B cell (primary cell): ENCODE measurements around the gene PTPRU. TPM values are rescaled to one million over a fixed set of nuclear protein-coding genes. Genes with fewer than 3 reads are reported as not detected.

Source experiments
- ATAC-seq: fragments of 200-7000 bp; cut with Tn5 transposase; one replicate; pipeline ENCODE4 v1.10.0; 2021; ENCODE audit warnings: low read depth, mild to moderate bottlenecking, moderate number of reproducible peaks, moderate library complexity
- CTCF ChIA-PET: fragments of 350-600 bp; sonication (Branson Sonifier 250); formaldehyde crosslinking; loops from one replicate; lab custom pipeline; 2021; ENCODE audit warnings: antibody characterized with exemption, inconsistent platforms; lab: Charles Lee
- POLR2A ChIA-PET: fragments of 350-600 bp; sonication (Branson Sonifier 250); formaldehyde crosslinking; loops from one replicate; lab custom pipeline; 2021; ENCODE audit warnings: antibody characterized with exemption; lab: Charles Lee
- DNase-seq: peaks from one replicate; pipeline ENCODE4 v3.0.0; 2013
- H2AFZ ChIP-seq: 2 replicates; pipeline ENCODE4 v1.6.1; 2012; ENCODE audit warnings: mild to moderate bottlenecking, low read depth, low read length; ENCODE audit not compliant: insufficient read depth, poor library complexity, severe bottlenecking
- H3K27ac ChIP-seq, 2 donors: 1 replicate in 1 of 2; 2 replicates in 1 of 2; pipeline ENCODE4 v1.5.1; 2012 to 2013; ENCODE audit warnings: low read length in 2 of 2, mild to moderate bottlenecking in 2 of 2, moderate library complexity in 1 of 2
- H3K27me3 ChIP-seq, 4 experiments: fragments of 200-600 bp in 1 of 4; sonication (generic) in 1 of 4; replicated peaks in 1 of 4; 1 replicate in 2 of 4; 2 replicates in 2 of 4; pipeline versions ENCODE4 v1.6.1 to v1.7.0; 2013 to 2016; ENCODE audit warnings: low read length in 3 of 4, mild to moderate bottlenecking in 2 of 4, mixed read lengths in 1 of 4, moderate library complexity in 1 of 4; ENCODE audit not compliant: insufficient read depth in 4 of 4, control insufficient read depth in 3 of 4; ENCODE audit errors: control extremely low read depth in 1 of 4
- H3K36me3 ChIP-seq, 2 experiments: replicated peaks in 1 of 2; 1 replicate in 1 of 2; 2 replicates in 1 of 2; pipeline versions ENCODE4 v1.6.1 to v1.7.1; 2013; ENCODE audit warnings: low read length in 1 of 2; ENCODE audit not compliant: insufficient read depth in 2 of 2, control insufficient read depth in 1 of 2; ENCODE audit errors: control extremely low read depth in 1 of 2, extremely low read depth in 1 of 2
- H3K4me1 ChIP-seq, 2 donors: fragments of 200-600 bp in 1 of 2; sonication (generic) in 1 of 2; 1 replicate in 1 of 2; 2 replicates in 1 of 2; pipeline versions ENCODE4 v1.5.1 to v1.6.1; 2013 to 2017; ENCODE audit warnings: low read length in 2 of 2; ENCODE audit not compliant: control insufficient read depth in 2 of 2, insufficient read depth in 2 of 2
- H3K4me2 ChIP-seq: replicated peaks from 2 replicates; pipeline ENCODE3; 2012; ENCODE audit warnings: mild to moderate bottlenecking, low read depth, low read length; ENCODE audit not compliant: poor library complexity, severe bottlenecking
- H3K4me3 ChIP-seq, 5 experiments: fragments of 200-600 bp in 1 of 5; sonication (generic) in 1 of 5; 1 replicate in 3 of 5; 2 replicates in 2 of 5; pipeline versions ENCODE4 v1.5.1 to v1.7.0; 2011 to 2016; ENCODE audit warnings: low read length in 4 of 5, mild to moderate bottlenecking in 4 of 5, low read depth in 2 of 5, control low read depth in 1 of 5, moderate library complexity in 1 of 5; ENCODE audit not compliant: insufficient read depth in 1 of 5; ENCODE audit errors: control extremely low read depth in 1 of 5, extremely low read depth in 1 of 5
- H3K79me2 ChIP-seq: fragments of 200-600 bp; sonication (generic); one replicate; pipeline ENCODE4 v1.6.0; 2016; ENCODE audit warnings: low read length; ENCODE audit not compliant: control insufficient read depth, insufficient read depth
- H3K9ac ChIP-seq: fragments of 200-600 bp; sonication (generic); 2 replicates; pipeline ENCODE4 v1.6.1; 2017; ENCODE audit warnings: mild to moderate bottlenecking, low read length, moderate library complexity
- H3K9me3 ChIP-seq, 3 donors: one replicate each; pipeline versions ENCODE4 v1.6.1 to v1.7.1; 2013; ENCODE audit warnings: low read length in 2 of 3; ENCODE audit not compliant: control insufficient read depth in 2 of 3, insufficient read depth in 1 of 3; ENCODE audit errors: control extremely low read depth in 1 of 3
- H4K20me1 ChIP-seq: 2 replicates; pipeline ENCODE4 v1.6.0; 2012; ENCODE audit warnings: mild to moderate bottlenecking, low read length; ENCODE audit not compliant: insufficient read depth, control insufficient read depth, poor library complexity, severe bottlenecking
- H3K27ac Mint-ChIP-seq: one replicate; pipeline ENCODE4 v1.8.0; 2021; ENCODE audit warnings: mixed read lengths
- H3K27me3 Mint-ChIP-seq: one replicate; pipeline ENCODE4 v1.8.0; 2021; ENCODE audit warnings: mixed read lengths
- H3K4me1 Mint-ChIP-seq: one replicate; pipeline ENCODE4 v1.8.0; 2021; ENCODE audit warnings: mixed read lengths
- H3K4me3 Mint-ChIP-seq: one replicate; pipeline ENCODE4 v1.8.0; 2021; ENCODE audit warnings: mixed read lengths
- H3K9me3 Mint-ChIP-seq: one replicate; pipeline ENCODE4 v1.8.0; 2022; ENCODE audit warnings: mixed read lengths; ENCODE audit not compliant: insufficient read depth
- CTCF ChIP-seq: fragments of 200-600 bp; IDR thresholded peaks from one replicate; pipeline ENCODE4 v1.8.0; 2022; ENCODE audit warnings: antibody characterized with exemption, mild to moderate bottlenecking
- EZH2 ChIP-seq: IDR thresholded peaks from 2 replicates; pipeline ENCODE4 v1.6.1; 2012; ENCODE audit warnings: borderline replicate concordance, low read depth, mild to moderate bottlenecking, moderate library complexity, low read length; ENCODE audit not compliant: insufficient read depth, poor library complexity, severe bottlenecking
- WGBS: methylation state at CpG from one replicate; pipeline ENCODE4 v1.1.5; 2013; ENCODE audit warnings: missing lambda C conversion rate; ENCODE audit not compliant: insufficient coverage; 5-methylcytosine and 5-hydroxymethylcytosine counted together
- intact Hi-C: fragments of 100-400 bp; cut with micrococcal nuclease; formaldehyde crosslinking; loops from one replicate; pipeline ENCODE4 v1.10.0; 2022
- polyA plus RNA-seq: library from polyadenylated mRNA; depleted of rRNA; stranded (reverse); fragments of >200 nt; gene quantifications from 2 replicates; pipeline ENCODE4 v1.2.3, GENCODE V29; 2012
- total RNA-seq, 2 donors: library from RNA; stranded (reverse); fragments of 120-200 nt in 1 of 2; gene quantifications; 1 replicate in 1 of 2; 2 replicates in 1 of 2; pipeline versions ENCODE4 v1.2.3 to v1.2.4, GENCODE V29; 2013 to 2022

The PTPRU gene
- total and polyA plus RNA-seq, 2 donors (not counting 1 experiment from before 2014, with no cell fraction given) = 0.10 to 0.25 TPM

- Mint-ChIP-seq H3K27ac (no peak overlapping the region), H3K4me3 (no peak overlapping the region), H3K9me3 (no peaks in the 10 kb centered on the region), H3K4me1 (no peaks in the 10 kb centered on the region), H3K27me3 (peaks cover 34% of the 10 kb centered on the region)
- no peak for TF ChIP-seq EZH2
- no peak for TF ChIP-seq CTCF
- no peak for ATAC-seq
- DNase-seq = no peak
- WGBS = 71% methylated on average over 1 of the region's 3 CpGs
- Histone ChIP-seq H3K36me3 (no peaks in the 10 kb centered on the region), H3K4me2 (no peak overlapping the region), H3K27me3 (no peaks in the 10 kb centered on the region), H3K9ac (no peak overlapping the region), H3K9me3 (no peaks in the 10 kb centered on the region), H4K20me1 (no peaks in the 10 kb centered on the region), H3K27ac (no peak overlapping the region), H3K4me1 (no peaks in the 10 kb centered on the region), H3K4me3 (no peak overlapping the region), H3K79me2 (no peaks in the 10 kb centered on the region), H2AFZ (no peak overlapping the region)
- intact Hi-C loops = no loop called here
- ChIA-PET CTCF (no interaction called here), POLR2A (no interaction called here)
Measured at GRCh38 chr1:29360768-29361167, 124.4 kb downstream of the PTPRU start.

- peaks cover 32% of the 10 kb centered on the region for H3K27me3 Mint-ChIP-seq
- Histone ChIP-seq H3K9me3 (peaks cover 0 to 6% (median 0%) of the 10 kb centered on the region in 3 donors), H3K4me2 (no peak overlapping the region), H3K79me2 (no peaks in the 10 kb centered on the region), H3K27me3 (no peaks in the 10 kb centered on the region), H2AFZ (no peak overlapping the region), H3K27ac (no peak overlapping the region), H3K36me3 (no peaks in the 10 kb centered on the region), H3K4me3 (no peak overlapping the region), H3K4me1 (no peaks in the 10 kb centered on the region), H4K20me1 (no peaks in the 10 kb centered on the region), H3K9ac (no peak overlapping the region)
- no peaks in the 10 kb centered on the region for H3K4me1 Mint-ChIP-seq
- DNase-seq (no peak), ATAC-seq (no peak)
- ChIA-PET CTCF (no interaction called here), POLR2A (no interaction called here)
- intact Hi-C loops = no loop called here
- WGBS = 81% methylated on average over 4 of the region's 6 CpGs
- H3K4me3 Mint-ChIP-seq = no peak overlapping the region
- no peaks in the 10 kb centered on the region for H3K9me3 Mint-ChIP-seq
- H3K27ac Mint-ChIP-seq = no peak overlapping the region
- TF ChIP-seq EZH2 = no peak
- TF ChIP-seq CTCF = no peak
Measured at GRCh38 chr1:29361686-29362085, 125.4 kb downstream of the PTPRU start.
